ENCODE data around the gene PYDC1.

DNA sequence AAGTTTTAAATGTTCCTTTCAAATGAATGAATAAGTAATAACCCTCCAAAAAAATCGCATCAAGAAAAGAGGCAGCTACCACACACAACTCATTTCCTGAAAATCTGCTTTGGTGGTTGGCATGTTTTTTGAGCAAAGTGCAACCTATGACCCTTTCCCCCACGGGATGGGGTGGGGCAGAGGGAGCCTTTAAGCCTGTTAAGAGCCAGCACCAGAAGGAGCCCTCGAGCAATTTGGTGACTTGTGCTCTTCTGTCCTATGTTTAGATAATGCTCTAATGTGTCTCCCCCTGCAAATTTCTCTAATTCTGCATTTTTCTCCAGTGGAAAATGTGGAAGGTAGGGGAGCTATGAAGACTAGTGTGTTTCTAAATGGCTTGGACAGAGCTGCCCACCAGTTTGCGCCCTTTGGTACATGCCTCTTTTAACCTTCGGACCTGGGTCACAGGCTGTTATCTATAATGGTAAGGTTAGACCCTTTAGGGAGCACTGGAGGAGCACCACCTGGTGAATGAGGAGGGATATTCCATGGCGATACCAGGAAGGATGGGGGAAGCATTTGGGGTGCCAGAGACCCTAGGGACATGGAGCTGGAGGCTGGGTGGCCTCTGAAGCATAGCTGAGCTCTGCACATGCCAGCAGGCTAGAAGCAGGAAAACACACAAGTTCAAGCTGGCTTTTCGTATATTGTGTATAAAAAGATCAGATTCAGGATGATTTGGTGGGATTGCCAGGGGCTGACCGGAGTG lies 15.9 kb downstream of the PYDC1 start:
- TF ChIP-seq CTCF (conservative IDR thresholded peaks at IDR 0.05 in 1 of 2, IDR thresholded peaks at IDR 0.05 in 1 of 2; ENCODE audit: low read depth in 1 of 2, low read length in 2 of 2) (no peak), EZH2 (IDR thresholded peaks at IDR 0.05; ENCODE audit: low read length, missing control alignments) (no peak)
